AG04450 (cell line): ENCODE results near the gene SARDH. TPM values are rescaled to one million over a fixed set of nuclear protein-coding genes. Genes with fewer than 3 reads are reported as not detected.

Experiments
- CTCF ChIA-PET: fragments of 300-600, 350-600 bp; formaldehyde crosslinking; extraction: SDS; loops from one replicate; lab custom pipeline; 2022; ENCODE audit warnings: antibody characterized with exemption, inconsistent platforms; lab: Charles Lee
- POLR2A ChIA-PET: fragments of 350-600 bp; formaldehyde crosslinking; extraction: SDS; loops from one replicate; lab custom pipeline; 2021; ENCODE audit warnings: antibody characterized with exemption, inconsistent platforms; lab: Yijun Ruan, JAX
- DNase-seq: peaks from one replicate; pipeline ENCODE4 v3.0.0-alpha.2; 2011; ENCODE audit warnings: low read depth, low spot score
- H3K27ac ChIP-seq: one replicate; pipeline ENCODE4 v1.5.1; 2012; ENCODE audit warnings: low read depth, low read length, control low read depth
- H3K27me3 ChIP-seq: one replicate; pipeline ENCODE4 v1.6.0; 2012; ENCODE audit warnings: low read length; ENCODE audit not compliant: control insufficient read depth, insufficient read depth
- H3K4me3 ChIP-seq: 2 replicates; pipeline ENCODE4 v1.5.1; 2011; ENCODE audit warnings: mild to moderate bottlenecking, low read depth, low read length, control low read depth
- H3K9me3 ChIP-seq: 2 replicates; pipeline ENCODE4 v1.5.1; 2012; ENCODE audit warnings: low read length; ENCODE audit not compliant: control insufficient read depth, insufficient read depth
- polyA plus RNA-seq: library from polyadenylated mRNA; depleted of rRNA; stranded (reverse); fragments of >200 nt; gene quantifications from 2 replicates; pipeline ENCODE4 v1.2.3, GENCODE V29; 2011
- TF ChIP-seq, protein P1 (sequence below): IDR thresholded peaks from 2 replicates; pipeline ENCODE4 v1.5.1; 2011; ENCODE audit warnings: low read depth, low read length, control low read depth, inconsistent platforms

The SARDH gene
- polyA plus RNA-seq, 1 experiment = 1.3 TPM

- TF ChIP-seq, protein P1, sequence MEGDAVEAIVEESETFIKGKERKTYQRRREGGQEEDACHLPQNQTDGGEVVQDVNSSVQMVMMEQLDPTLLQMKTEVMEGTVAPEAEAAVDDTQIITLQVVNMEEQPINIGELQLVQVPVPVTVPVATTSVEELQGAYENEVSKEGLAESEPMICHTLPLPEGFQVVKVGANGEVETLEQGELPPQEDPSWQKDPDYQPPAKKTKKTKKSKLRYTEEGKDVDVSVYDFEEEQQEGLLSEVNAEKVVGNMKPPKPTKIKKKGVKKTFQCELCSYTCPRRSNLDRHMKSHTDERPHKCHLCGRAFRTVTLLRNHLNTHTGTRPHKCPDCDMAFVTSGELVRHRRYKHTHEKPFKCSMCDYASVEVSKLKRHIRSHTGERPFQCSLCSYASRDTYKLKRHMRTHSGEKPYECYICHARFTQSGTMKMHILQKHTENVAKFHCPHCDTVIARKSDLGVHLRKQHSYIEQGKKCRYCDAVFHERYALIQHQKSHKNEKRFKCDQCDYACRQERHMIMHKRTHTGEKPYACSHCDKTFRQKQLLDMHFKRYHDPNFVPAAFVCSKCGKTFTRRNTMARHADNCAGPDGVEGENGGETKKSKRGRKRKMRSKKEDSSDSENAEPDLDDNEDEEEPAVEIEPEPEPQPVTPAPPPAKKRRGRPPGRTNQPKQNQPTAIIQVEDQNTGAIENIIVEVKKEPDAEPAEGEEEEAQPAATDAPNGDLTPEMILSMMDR = no peak
- Histone ChIP-seq H3K27ac (no peak overlapping the region), H3K27me3 (no peaks in the 10 kb centered on the region), H3K4me3 (no peak overlapping the region), H3K9me3 (no peaks in the 10 kb centered on the region; the same call in 1 of the 2 replicates)
- DNase-seq = no peak
- CTCF ChIA-PET = no interaction called here
- POLR2A ChIA-PET = no interaction called here
These were observed 45.7 kb downstream of the SARDH start for GRCh38 chr9:133692364-133692985.

GRCh38 chr9:133691626-133692363 is 46.4 kb downstream of the SARDH start:
- Histone ChIP-seq H3K27me3 (no peaks in the 10 kb centered on the region), H3K4me3 (no peak overlapping the region), H3K9me3 (no peaks in the 10 kb centered on the region; the same call in 1 of the 2 replicates), H3K27ac (no peak overlapping the region)
- ChIA-PET CTCF (no interaction called here), POLR2A (no interaction called here)
- TF ChIP-seq, protein P1 = no peak
- DNase-seq = no peak

GRCh38 chr9:133691191-133691590 is 47.0 kb downstream of the SARDH start:
- no peaks in the 10 kb centered on the region for H3K27me3 ChIP-seq
- ChIA-PET POLR2A (interaction anchor here (0.6 kb wide), 1 partner anchor 1607 kb away, joined by 3 read pairs; no protein-coding TSS in a partner anchor), CTCF (no interaction called here)
- TF ChIP-seq, protein P1 = no peak
- no peak overlapping the region for H3K4me3 ChIP-seq
- DNase-seq = no peak
- H3K9me3 ChIP-seq = no peaks in the 10 kb centered on the region; the same call in 1 of the 2 replicates
- no peak overlapping the region for H3K27ac ChIP-seq

DNA sequence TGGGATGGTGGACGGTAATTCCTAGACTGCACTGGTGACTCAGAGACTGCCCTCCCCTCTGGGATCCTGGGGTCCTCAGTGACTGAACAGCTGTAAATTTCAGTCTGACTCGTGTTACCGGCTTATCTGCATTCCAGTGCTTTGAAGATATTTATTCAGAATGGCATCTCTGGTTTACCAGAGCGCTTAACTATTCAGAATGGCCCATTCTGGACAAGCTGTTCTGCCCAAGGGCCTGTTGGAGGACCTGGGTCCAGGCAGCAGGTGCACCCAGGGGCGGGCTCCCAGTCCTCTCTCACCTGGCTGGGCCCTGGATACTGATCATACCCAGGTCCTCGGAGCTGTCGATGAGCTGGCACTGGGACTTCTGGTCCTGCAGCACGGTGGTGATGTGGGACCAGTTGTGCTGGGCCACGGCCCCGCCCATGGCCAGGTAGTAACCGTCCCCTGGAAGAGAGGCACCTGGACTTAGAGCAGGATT is 48.0 kb downstream of the SARDH start:
- Histone ChIP-seq H3K27ac (no peak overlapping the region), H3K9me3 (no peaks in the 10 kb centered on the region; the same call in 1 of the 2 replicates), H3K4me3 (no peak overlapping the region), H3K27me3 (no peaks in the 10 kb centered on the region)
- DNase-seq = no peak
- POLR2A ChIA-PET = no interaction called here
- TF ChIP-seq, protein P1 = no peak
- CTCF ChIA-PET = no interaction called here
